ENCODE results near the gene TBPL2. TPM values are rescaled to one million over a fixed set of nuclear protein-coding genes. Genes with fewer than 3 reads are reported as not detected.

The TBPL2 gene
- total RNA-seq, 1 donor from 2014 or later = not detected

GRCh38 chr14:55389330-55389729 lies 51.1 kb downstream of the TBPL2 start:
- H3K36me3 Mint-ChIP-seq (ENCODE audit: low read depth) = peaks cover 18% of the 10 kb centered on the region
- DNase-seq (ENCODE audit: low spot score) = no peak
- peaks cover 15% of the 10 kb centered on the region for H3K4me1 Mint-ChIP-seq (ENCODE audit: low read depth)
- H3K27me3 Mint-ChIP-seq (ENCODE audit: low read depth) = no peaks in the 10 kb centered on the region
- H3K27ac Mint-ChIP-seq (ENCODE audit: unreplicated experiment) = peak overlapping the region; percentile 65
- TF ChIP-seq CTCF (IDR thresholded peaks at IDR 0.05) = no peak
- H3K9me3 Mint-ChIP-seq (ENCODE audit: low read depth) = no peaks in the 10 kb centered on the region
- no peak overlapping the region for H3K4me3 Mint-ChIP-seq (ENCODE audit: unreplicated experiment)

GRCh38 chr14:55388160-55388559 lies 52.3 kb downstream of the TBPL2 start:
- Mint-ChIP-seq H3K9me3 (ENCODE audit: low read depth) (no peaks in the 10 kb centered on the region), H3K4me3 (ENCODE audit: unreplicated experiment) (no peak overlapping the region), H3K4me1 (ENCODE audit: low read depth) (peaks cover 21% of the 10 kb centered on the region), H3K36me3 (ENCODE audit: low read depth) (peaks cover 20% of the 10 kb centered on the region), H3K27ac (ENCODE audit: unreplicated experiment) (no peak overlapping the region), H3K27me3 (ENCODE audit: low read depth) (no peaks in the 10 kb centered on the region)
- no peak for DNase-seq (ENCODE audit: low spot score)
- no peak for TF ChIP-seq CTCF (IDR thresholded peaks at IDR 0.05)

GRCh38 chr14:55387121-55387520 lies 53.3 kb downstream of the TBPL2 start:
- Mint-ChIP-seq H3K9me3 (ENCODE audit: low read depth) (no peaks in the 10 kb centered on the region), H3K4me1 (ENCODE audit: low read depth) (peaks cover 28% of the 10 kb centered on the region), H3K4me3 (ENCODE audit: unreplicated experiment) (no peak overlapping the region), H3K27ac (ENCODE audit: unreplicated experiment) (no peak overlapping the region), H3K27me3 (ENCODE audit: low read depth) (no peaks in the 10 kb centered on the region), H3K36me3 (ENCODE audit: low read depth) (peaks cover 20% of the 10 kb centered on the region)
- no peak for TF ChIP-seq CTCF (IDR thresholded peaks at IDR 0.05)
- DNase-seq (ENCODE audit: low spot score) = no peak

GRCh38 chr14:55386037-55386808 lies 54.2 kb downstream of the TBPL2 start:
- H3K4me3 Mint-ChIP-seq (ENCODE audit: unreplicated experiment) = no peak overlapping the region
- no peak for DNase-seq (ENCODE audit: low spot score)
- no peak overlapping the region for H3K27ac Mint-ChIP-seq (ENCODE audit: unreplicated experiment)
- no peak for TF ChIP-seq CTCF (IDR thresholded peaks at IDR 0.05)
- H3K4me1 Mint-ChIP-seq (ENCODE audit: low read depth) = peaks cover 28% of the 10 kb centered on the region
- H3K36me3 Mint-ChIP-seq (ENCODE audit: low read depth) = peaks cover 23% of the 10 kb centered on the region
- no peaks in the 10 kb centered on the region for H3K27me3 Mint-ChIP-seq (ENCODE audit: low read depth)
- no peaks in the 10 kb centered on the region for H3K9me3 Mint-ChIP-seq (ENCODE audit: low read depth)

- DNase-seq (ENCODE audit: low spot score) = no peak
- Mint-ChIP-seq H3K27ac (ENCODE audit: unreplicated experiment) (no peak overlapping the region), H3K27me3 (ENCODE audit: low read depth) (no peaks in the 10 kb centered on the region), H3K4me3 (ENCODE audit: unreplicated experiment) (no peak overlapping the region), H3K36me3 (ENCODE audit: low read depth) (peaks cover 28% of the 10 kb centered on the region), H3K9me3 (ENCODE audit: low read depth) (no peaks in the 10 kb centered on the region), H3K4me1 (ENCODE audit: low read depth) (peaks cover 23% of the 10 kb centered on the region)
- no peak for TF ChIP-seq CTCF (IDR thresholded peaks at IDR 0.05)
Observed at GRCh38 chr14:55384536-55384935, 55.9 kb downstream of the TBPL2 start.
